Stimulated activated CD8-positive, alpha-beta memory T cell treated with anti-CD3 and anti-CD28 coated beads, Interleukin-2, amount 100 ng/mL, for 48 hours (primary cell): Measurements from ENCODE around the gene HS3ST1.

Experiments
- DNase-seq, 2 donors: peaks; one replicate each; pipeline ENCODE4 v3.0.0-alpha.2; 2020; ENCODE audit warnings: low read depth in 2 of 2

Gene HS3ST1

GRCh38 chr4:11435557-11435956 lies 6.9 kb upstream of the HS3ST1 start:
- DNase-seq, result no peak

GRCh38 chr4:11431111-11431510 lies 2.4 kb upstream of the HS3ST1 start:
- no peak for DNase-seq

- DNase-seq, result no peak
These were observed 1.8 kb upstream of the HS3ST1 start for GRCh38 chr4:11430536-11430935.

GRCh38 chr4:11429699-11430045 lies 978 bp upstream of the HS3ST1 start:
- DNase-seq, result no peak

- peak; percentile 26 to 35 for DNase-seq
These were observed 405 bp upstream of the HS3ST1 start for GRCh38 chr4:11428899-11429698.

GRCh38 chr4:11427121-11427996 lies 1.3 kb downstream of the HS3ST1 start:
- DNase-seq, result no peak

GRCh38 chr4:11426731-11427120 lies 2.0 kb downstream of the HS3ST1 start:
- no peak for DNase-seq

GRCh38 chr4:11426003-11426402 lies 2.7 kb downstream of the HS3ST1 start:
- no peak for DNase-seq

- no peak for DNase-seq
These were observed 3.8 kb downstream of the HS3ST1 start for GRCh38 chr4:11424856-11425255.

GRCh38 chr4:11424000-11424399 lies 4.7 kb downstream of the HS3ST1 start:
- DNase-seq, result no peak

- no peak for DNase-seq
These were observed 5.2 kb downstream of the HS3ST1 start for GRCh38 chr4:11423465-11423864.

GRCh38 chr4:11421116-11421515 lies 7.6 kb downstream of the HS3ST1 start:
- DNase-seq, result no peak

- no peak for DNase-seq
These were observed 8.4 kb downstream of the HS3ST1 start for GRCh38 chr4:11420327-11420726.

GRCh38 chr4:11418610-11419009 lies 10.1 kb downstream of the HS3ST1 start:
- DNase-seq, result no peak

GRCh38 chr4:11416767-11417113 lies 12.0 kb downstream of the HS3ST1 start:
- DNase-seq, result no peak

- DNase-seq, result no peak
These were observed 12.5 kb downstream of the HS3ST1 start for GRCh38 chr4:11416071-11416766.

- no peak for DNase-seq
These were observed 13.2 kb downstream of the HS3ST1 start for GRCh38 chr4:11415409-11416070.

GRCh38 chr4:11412211-11412610 lies 16.5 kb downstream of the HS3ST1 start:
- DNase-seq, result no peak

- DNase-seq, result no peak
These were observed 19.1 kb downstream of the HS3ST1 start for GRCh38 chr4:11409632-11410031.

- DNase-seq, result no peak
These were observed 20.3 kb downstream of the HS3ST1 start for GRCh38 chr4:11408233-11408967.

- no peak for DNase-seq
These were observed 21.1 kb downstream of the HS3ST1 start for GRCh38 chr4:11407551-11407950.
